Esophagus mucosa (tissue), 1 donor: Measurements from ENCODE around the gene CACHD1. TPM values are rescaled to one million over a fixed set of nuclear protein-coding genes. Genes with fewer than 3 reads are reported as not detected.
A peak's percentile ranks its signal among the peaks of the same experiment; 100 is the strongest.

ENCODE experiments used
- ATAC-seq: fragments of 200-7000 bp; cut with Tn5 transposase; one replicate; pipeline ENCODE4 v1.9.1; 2020
- total RNA-seq: library from RNA; stranded (reverse); gene quantifications from one replicate; pipeline ENCODE4 v1.2.4, GENCODE V29; 2023
- donor health status: DM: yes; HTN: yes; CAD: no.

Gene CACHD1
- total RNA-seq, 1 donor from 2014 or later: 2.8 TPM

DNA sequence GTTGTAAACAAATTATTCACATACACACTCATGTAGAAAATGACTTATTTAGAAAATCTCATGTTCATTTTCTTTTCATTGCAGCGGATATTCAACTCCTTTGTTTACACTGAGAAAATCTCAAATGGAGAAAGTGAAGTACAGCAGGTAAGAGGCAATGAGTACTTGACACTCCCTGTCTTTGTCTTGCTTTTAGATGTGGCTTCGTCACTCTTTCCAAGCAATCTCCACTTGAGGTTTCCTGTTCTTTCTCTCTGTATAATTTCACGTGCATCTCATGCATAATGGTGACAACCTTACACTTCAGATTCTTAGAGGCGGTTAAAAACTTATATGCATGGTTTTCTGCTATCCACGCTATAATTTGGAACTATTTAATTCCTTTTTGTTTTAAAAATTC, 80.6 kb downstream of the CACHD1 start:
- ATAC-seq: no peak

DNA sequence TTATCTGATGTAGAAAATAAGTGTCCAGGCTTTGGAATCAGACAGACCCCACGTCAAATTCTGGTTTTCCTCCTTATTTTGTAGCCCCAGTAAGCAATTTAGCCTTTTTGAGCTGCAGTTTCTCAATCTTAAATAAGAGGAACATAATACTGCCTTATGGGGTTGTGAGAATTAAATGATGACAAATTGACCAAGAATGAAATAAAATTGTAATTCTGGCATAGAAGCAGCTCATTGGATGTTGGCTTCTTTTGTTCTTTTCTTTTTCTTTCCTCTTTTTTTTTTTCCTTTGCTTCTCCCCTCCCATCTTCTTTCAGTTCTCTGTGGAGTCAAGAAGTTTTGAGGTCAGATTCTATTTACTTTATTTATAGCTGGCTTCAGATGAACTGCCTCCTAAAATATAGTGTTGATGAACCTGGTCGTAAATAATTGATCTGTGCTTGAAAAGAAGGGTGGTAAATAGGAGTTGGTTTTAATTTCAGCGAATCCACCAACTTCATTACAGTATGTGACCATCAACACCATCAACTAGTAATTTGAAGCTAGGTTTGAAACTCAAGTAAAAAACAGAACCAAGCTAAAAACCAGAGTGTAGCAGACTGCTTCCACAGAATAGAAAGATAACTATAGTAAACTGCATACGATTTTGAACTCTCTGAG, 81.1 kb downstream of the CACHD1 start:
- ATAC-seq: no peak

DNA sequence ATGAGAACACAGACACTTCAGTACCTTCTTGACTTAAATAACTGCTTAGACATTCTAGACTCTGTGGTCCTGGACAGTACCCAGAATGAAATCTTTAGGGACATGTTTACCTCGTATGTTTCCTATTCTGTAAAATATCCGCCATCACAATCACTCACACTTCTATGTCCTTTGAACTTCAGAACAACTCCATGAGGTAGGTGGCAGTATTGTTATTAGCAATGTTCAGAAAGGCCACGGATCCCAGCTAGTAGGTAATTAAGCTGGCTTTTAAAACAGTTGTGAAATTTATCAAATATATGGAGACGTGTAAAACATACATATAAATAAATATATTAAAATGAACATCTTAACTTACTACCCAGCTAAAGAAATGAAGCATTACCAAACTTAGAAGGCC, 83.4 kb downstream of the CACHD1 start:
- no peak for ATAC-seq

GRCh38 chr1:64555947-64556346, 86.0 kb downstream of the CACHD1 start:
- ATAC-seq: no peak

GRCh38 chr1:64561993-64562392, 92.1 kb downstream of the CACHD1 start:
- ATAC-seq: no peak

DNA sequence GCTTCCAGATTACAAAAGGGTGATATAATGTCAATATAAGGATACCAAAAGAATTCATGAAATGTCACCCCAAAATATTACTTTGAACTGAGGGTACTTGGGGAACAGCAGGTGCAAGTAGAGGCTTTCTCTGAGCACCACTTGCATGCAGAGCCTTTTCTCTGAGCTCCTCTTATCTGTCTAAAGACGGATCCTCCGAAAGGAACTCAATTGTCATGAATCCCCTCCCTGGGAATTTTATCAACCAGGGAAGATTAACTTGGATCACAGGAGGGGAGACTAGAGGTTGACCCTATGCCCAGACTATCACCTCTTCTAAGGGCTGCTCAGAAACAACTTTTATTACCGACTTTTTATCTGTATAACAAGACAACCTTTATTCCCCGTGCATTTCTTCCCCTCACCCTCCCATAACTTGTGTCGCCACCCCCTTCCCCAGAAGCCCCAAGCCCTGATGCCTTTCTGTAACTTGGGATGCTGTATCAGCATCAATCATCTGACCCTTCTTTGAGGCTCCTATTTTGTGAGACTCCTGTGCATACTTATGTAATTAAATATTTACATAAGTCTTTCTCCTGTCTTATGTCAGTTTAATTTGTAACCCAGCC, 94.1 kb downstream of the CACHD1 start:
- ATAC-seq: no peak

DNA sequence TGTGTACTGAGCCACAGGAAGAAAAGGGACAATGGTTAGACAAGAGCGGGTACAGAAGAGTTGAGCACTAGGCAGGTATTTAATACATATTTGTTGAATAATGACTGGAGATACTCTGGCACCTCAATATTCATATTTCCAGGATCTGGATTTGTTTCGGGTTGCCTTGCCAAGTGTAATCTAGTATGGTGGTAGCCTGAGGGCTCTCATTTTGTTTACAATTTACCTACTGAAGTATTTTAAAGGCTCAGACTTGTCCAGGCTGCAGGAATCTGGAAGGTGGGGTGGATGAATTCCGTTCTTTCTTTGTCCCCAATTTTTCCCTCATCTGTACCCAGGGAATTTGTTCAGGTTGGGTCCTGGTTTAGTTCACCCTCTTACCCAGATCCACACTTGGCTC, 95.0 kb downstream of the CACHD1 start:
- ATAC-seq: no peak

DNA sequence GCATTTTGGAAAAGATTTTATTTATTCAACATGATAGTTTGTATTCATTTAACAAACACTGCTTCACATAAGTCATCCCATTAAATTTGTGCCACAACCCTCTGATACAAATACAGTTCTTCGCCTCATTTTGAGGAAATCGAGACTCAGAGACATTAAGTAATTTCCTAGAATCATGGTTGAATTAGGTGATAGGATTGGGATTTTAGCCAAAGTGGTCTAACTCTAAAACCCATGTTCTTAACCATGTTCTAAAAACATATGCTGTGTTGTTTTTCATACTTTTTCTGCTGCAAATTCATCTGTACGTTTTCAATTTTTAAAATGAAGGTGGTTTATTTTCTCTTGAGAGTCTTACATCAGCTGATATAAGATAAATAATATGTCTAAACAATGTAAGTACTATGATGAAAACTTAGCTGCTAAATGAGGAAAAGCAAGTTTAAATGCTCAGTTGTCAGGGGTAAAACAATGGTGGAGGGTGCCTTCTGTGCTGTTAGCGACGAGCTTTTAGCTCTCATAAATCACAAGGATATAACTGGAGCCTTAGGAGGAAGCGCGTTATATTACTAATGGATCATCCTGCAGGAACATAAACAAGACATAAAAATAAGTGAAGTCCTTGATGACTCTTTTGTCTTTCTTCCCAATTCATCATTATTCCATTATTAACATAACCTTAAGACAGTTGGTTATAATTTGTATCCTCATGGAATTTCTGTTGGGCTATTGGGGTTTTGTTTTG, 97.7 kb downstream of the CACHD1 start:
- no peak for ATAC-seq

DNA sequence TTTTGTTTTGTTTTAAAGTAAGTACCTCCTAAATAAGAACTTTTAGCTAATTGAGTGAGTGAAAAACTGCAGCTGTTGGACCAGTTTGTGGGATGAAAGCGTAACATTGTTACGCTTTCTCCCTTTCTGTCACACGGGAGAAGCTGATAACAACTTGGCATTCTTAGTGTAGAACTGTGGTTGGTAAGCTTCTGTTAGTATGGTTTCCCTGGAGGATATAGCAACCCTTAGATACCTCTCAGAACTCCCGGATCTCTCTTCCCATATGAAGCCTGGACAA, 98.2 kb downstream of the CACHD1 start:
- ATAC-seq: no peak

DNA sequence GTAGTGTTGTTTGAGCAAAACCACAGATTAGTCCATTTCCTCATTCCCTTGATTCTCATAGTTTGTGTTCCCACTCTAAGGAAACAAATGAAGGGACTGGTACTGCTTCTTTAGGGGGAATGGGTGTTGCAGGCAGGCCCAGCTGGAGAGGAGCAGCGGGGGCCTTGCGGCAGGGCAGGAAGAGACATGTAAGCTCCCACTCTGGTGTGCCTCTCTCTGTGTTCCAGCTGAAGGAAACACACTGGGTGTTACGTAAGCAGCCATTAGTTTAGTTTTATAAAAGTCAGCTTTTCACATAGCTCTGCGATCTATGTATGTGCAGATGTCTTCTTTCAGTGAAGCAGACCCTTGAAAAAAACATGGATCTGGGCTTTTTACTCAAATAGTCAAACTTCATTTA, 99.5 kb downstream of the CACHD1 start:
- no peak for ATAC-seq

DNA sequence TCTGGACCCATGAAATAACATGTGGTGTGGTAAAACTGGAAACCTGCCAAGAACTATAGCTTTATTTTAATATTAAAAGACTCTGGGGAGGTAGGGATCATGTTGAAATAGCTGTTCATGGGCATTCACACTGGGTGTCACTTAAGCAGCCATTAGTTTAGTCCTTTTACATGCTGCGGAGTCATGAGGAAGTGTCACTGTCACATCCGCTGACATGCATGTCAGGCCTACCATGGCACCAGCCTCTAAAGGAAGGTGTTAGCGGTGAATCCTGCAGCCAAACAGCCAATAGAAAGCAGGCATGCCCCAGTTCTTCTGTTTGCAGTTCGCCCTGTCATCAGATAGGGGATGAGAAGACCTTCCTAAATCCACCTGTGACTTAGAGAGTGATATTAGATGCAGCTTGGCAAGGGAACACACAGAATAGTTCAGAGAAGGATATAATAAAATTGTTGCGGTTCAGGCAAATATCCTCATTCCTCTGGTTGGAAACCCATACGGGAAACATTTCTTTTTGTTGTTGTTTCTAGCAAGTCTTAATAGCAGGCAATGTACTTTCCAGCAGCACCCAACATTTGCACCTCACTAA, 100.4 kb downstream of the CACHD1 start:
- no peak for ATAC-seq

GRCh38 chr1:64572222-64572900, 102.4 kb downstream of the CACHD1 start:
- peak; percentile 52 for ATAC-seq

- ATAC-seq: peak; percentile 66
Observed at GRCh38 chr1:64574301-64574700, 104.4 kb downstream of the CACHD1 start.

- ATAC-seq: no peak
Observed at GRCh38 chr1:64575881-64576676, 106.2 kb downstream of the CACHD1 start.

DNA sequence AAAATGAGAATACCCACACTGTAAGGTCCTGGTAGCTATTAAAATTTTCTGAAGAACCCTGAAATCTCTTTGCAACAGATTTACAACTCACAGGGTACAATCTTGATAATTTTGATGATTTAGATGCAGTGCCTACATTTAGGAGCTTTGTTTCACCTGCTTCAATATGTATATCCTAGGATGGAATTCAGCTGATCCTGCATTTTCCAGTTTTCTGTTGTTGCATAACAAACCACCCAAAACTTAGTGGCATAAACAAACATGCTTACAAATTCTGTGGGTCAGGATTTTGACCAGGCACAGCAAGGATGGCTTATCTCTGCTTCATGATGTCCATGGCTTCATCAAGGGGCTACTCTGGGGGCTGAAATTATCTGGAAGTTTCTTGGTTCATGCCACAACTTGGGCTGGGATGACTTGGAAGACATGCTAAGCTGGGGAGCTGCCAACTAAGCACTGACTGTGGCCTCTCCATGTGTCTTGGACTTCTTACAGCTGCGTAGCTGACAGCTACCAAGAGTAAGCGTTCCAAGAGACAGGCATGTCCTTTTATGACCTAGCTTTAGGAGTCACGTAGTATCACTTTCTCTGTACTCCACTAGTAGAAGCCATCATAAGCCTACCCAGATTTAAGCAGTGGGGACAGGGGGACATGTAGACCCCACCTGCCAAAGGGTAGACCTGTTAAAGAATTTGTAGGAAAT, 108.5 kb downstream of the CACHD1 start:
- ATAC-seq: no peak

DNA sequence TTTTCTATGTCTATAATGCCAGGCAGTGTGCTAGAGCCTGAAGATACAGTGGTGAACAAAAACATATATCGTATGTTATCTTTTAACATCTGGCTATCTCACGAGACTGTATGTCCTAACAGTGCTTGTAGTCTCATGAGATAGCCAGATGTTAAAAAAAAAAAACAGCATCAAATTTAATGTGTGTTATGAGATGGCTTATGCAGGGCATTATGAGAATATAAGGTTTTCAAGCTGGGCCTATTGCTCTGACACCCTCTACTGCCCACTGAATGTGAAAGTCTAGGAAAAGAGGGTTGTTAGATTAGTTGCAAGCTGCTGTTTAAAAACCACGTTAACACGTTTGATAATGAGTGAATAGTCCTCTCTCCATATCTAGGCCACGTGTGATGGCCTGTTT, 109.8 kb downstream of the CACHD1 start:
- ATAC-seq: no peak

- ATAC-seq: no peak
Observed at GRCh38 chr1:64581135-64581842, 111.4 kb downstream of the CACHD1 start.

GRCh38 chr1:64581843-64582185, 111.9 kb downstream of the CACHD1 start:
- no peak for ATAC-seq

DNA sequence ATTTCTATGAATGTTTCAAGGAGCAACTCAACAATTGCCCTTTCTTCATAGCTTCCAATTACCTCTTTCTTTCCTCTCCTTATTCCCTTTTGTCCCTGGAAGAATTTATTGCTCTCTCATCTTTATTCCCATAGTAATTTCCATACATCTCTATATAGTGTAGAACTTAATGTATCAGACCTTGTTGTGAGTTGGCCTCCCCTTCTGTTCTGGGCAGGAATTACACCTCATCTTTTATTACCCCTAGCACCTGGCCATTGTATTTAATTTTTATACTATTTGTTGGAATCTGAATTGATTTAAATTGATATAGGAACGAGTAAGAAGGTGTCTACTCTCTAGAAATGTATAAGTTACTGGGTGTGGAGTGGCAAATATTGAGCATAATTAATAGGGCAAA, 114.5 kb downstream of the CACHD1 start:
- ATAC-seq: no peak

- no peak for ATAC-seq
Observed at GRCh38 chr1:64588876-64589275, 118.9 kb downstream of the CACHD1 start.

DNA sequence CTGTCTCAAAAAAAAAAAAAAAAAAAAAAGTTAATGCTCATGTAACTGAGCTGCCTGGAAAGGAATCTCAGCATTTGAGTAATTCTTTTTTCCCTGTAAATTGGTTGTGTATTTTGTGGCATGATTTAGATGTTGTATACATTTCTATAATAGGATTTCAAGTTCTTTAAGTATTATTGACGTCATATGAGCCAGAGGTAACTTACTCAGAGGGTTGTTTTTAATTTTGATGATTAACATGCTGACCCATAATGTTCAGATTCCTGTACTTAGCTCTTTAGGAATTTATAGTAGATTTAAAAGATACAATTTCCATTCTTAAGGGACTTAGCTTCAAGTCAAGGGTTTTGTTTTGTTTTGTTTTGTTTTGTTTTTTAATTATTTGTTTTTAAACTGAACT, 120.4 kb downstream of the CACHD1 start:
- ATAC-seq: no peak
